HepG2 (cell line): ENCODE results near the gene SLC50A1. TPM values are rescaled to one million over a fixed set of nuclear protein-coding genes. Genes with fewer than 3 reads are reported as not detected.

ENCODE experiments used
- ADNP ChIP-seq: sonication (generic); formaldehyde crosslinking; IDR thresholded peaks from 2 replicates; pipeline ENCODE4 v1.4.0; 2020; ENCODE audit warnings: missing genetic modification reagents
- ARID2 ChIP-seq: sonication (generic); formaldehyde crosslinking; IDR thresholded peaks from 2 replicates; pipeline ENCODE4 v1.8.1; 2022; ENCODE audit warnings: mild to moderate bottlenecking, missing genetic modification reagents, borderline replicate concordance
- FOXC1 ChIP-seq: sonication (generic); formaldehyde crosslinking; IDR thresholded peaks from 2 replicates; pipeline ENCODE4 v1.8.0; 2022; ENCODE audit warnings: mild to moderate bottlenecking, missing genetic modification reagents, borderline replicate concordance
- HNRNPK ChIP-seq: fragments of 200-400 bp; formaldehyde crosslinking; IDR thresholded peaks from 2 replicates; pipeline ENCODE4 v1.6.1; 2018; ENCODE audit warnings: low read length, low read depth, moderate library complexity, mild to moderate bottlenecking; ENCODE audit not compliant: poor library complexity, severe bottlenecking
- KDM2A ChIP-seq: sonication (generic); formaldehyde crosslinking; IDR thresholded peaks from 2 replicates; pipeline ENCODE4 v1.4.0; 2020; ENCODE audit warnings: low read depth, missing genetic modification reagents, borderline replicate concordance
- MEIS1 ChIP-seq: sonication (generic); formaldehyde crosslinking; IDR thresholded peaks from 2 replicates; pipeline ENCODE4 v1.9.0; 2021; ENCODE audit warnings: mild to moderate bottlenecking, missing genetic modification reagents, moderate library complexity, borderline replicate concordance
- NRL ChIP-seq: sonication (generic); formaldehyde crosslinking; IDR thresholded peaks from 2 replicates; pipeline ENCODE4 v1.5.0; 2020; ENCODE audit warnings: missing genetic modification reagents, mild to moderate bottlenecking, moderate library complexity, borderline replicate concordance
- PTBP1 ChIP-seq: fragments of 200-400 bp; formaldehyde crosslinking; IDR thresholded peaks from 2 replicates; pipeline ENCODE4 v1.6.1; 2018; ENCODE audit warnings: low read length, low read depth; ENCODE audit not compliant: poor library complexity, severe bottlenecking
- RFX3 ChIP-seq: IDR thresholded peaks from 2 replicates; pipeline ENCODE4 v1.6.1; 2016; ENCODE audit warnings: missing biosample characterization, missing genetic modification reagents
- SKI ChIP-seq: fragments of 450-650 bp; IDR thresholded peaks from one replicate; pipeline ENCODE4 v1.6.1; 2018; ENCODE audit warnings: mild to moderate bottlenecking; ENCODE audit not compliant: partially characterized antibody
- SNAPC2 ChIP-seq: sonication (generic); formaldehyde crosslinking; IDR thresholded peaks from 2 replicates; pipeline ENCODE4 v1.8.1; 2022; ENCODE audit warnings: mild to moderate bottlenecking, missing genetic modification reagents
- STAT5B ChIP-seq: sonication (generic); formaldehyde crosslinking; IDR thresholded peaks from 2 replicates; pipeline ENCODE4 v1.4.0; 2020; ENCODE audit warnings: missing genetic modification reagents
- SYNCRIP ChIP-seq: fragments of 200-400 bp; formaldehyde crosslinking; IDR thresholded peaks from 2 replicates; pipeline ENCODE4 v1.6.1; 2018; ENCODE audit warnings: mild to moderate bottlenecking, low read depth, low read length; ENCODE audit not compliant: insufficient read depth
- ZMAT5 ChIP-seq: sonication (generic); formaldehyde crosslinking; IDR thresholded peaks from 2 replicates; pipeline ENCODE4 v1.5.0; 2020; ENCODE audit warnings: mild to moderate bottlenecking, low read depth, missing genetic modification reagents, borderline replicate concordance
- ZNF136 ChIP-seq: sonication (generic); formaldehyde crosslinking; IDR thresholded peaks from 2 replicates; pipeline ENCODE4 v1.8.1; 2022; ENCODE audit warnings: low read depth, mild to moderate bottlenecking, moderate library complexity, missing genetic modification reagents
- ZNF343 ChIP-seq: sonication (generic); formaldehyde crosslinking; IDR thresholded peaks from 2 replicates; pipeline ENCODE4 v1.4.0; 2020; ENCODE audit warnings: mild to moderate bottlenecking, missing genetic modification reagents
- ZNF446 ChIP-seq: sonication (generic); formaldehyde crosslinking; IDR thresholded peaks from 2 replicates; pipeline ENCODE4 v1.5.0; 2020; ENCODE audit warnings: mild to moderate bottlenecking, missing genetic modification reagents
- ZNF567 ChIP-seq: sonication (generic); formaldehyde crosslinking; IDR thresholded peaks from 2 replicates; pipeline ENCODE4 v1.8.1; 2023; ENCODE audit warnings: mild to moderate bottlenecking, missing genetic modification reagents, borderline replicate concordance
- ZNF609 ChIP-seq: sonication (generic); formaldehyde crosslinking; IDR thresholded peaks from 2 replicates; pipeline ENCODE4 v1.4.0; 2020; ENCODE audit warnings: mild to moderate bottlenecking, missing genetic modification reagents, borderline replicate concordance
- ZNF780A ChIP-seq: sonication (generic); formaldehyde crosslinking; IDR thresholded peaks from 2 replicates; pipeline ENCODE4 v1.8.0; 2022; ENCODE audit warnings: mild to moderate bottlenecking, missing genetic modification reagents, moderate library complexity
- ZSCAN29 ChIP-seq: sonication (generic); formaldehyde crosslinking; conservative IDR thresholded peaks from 2 replicates; pipeline ENCODE4 v1.4.0; 2020; ENCODE audit warnings: mild to moderate bottlenecking, missing genetic modification reagents
- polyA plus RNA-seq, 8 experiments: library from polyadenylated mRNA; depleted of rRNA in 3 of 8; stranded (reverse) in 7 of 8; unstranded in 1 of 8; fragments of >200 nt; fragmentation: Illumina TruSeq in 4 of 8; extraction: Trizol in 4 of 8; gene quantifications; 2 replicates each; pipeline versions ENCODE4 v1.2.1 to v1.2.3, GENCODE V29; 2011 to 2016; ENCODE audit warnings: low read depth in 4 of 8, missing spikeins in 1 of 8, mixed read lengths in 1 of 8; ENCODE audit not compliant: insufficient read depth in 1 of 8
- total RNA-seq, 5 experiments: library from RNA; depleted of rRNA; stranded (reverse); fragments of >200 nt; fragmentation: Illumina TruSeq; extraction: Trizol; gene quantifications; 2 replicates each; pipeline ENCODE4 v1.2.3, GENCODE V29; 2016; ENCODE audit warnings: low read depth in 1 of 5
- TF ChIP-seq, protein P1 (sequence below): sonication (generic); formaldehyde crosslinking; IDR thresholded peaks from 2 replicates; pipeline ENCODE4 v1.5.0; 2020; ENCODE audit warnings: mild to moderate bottlenecking, missing genetic modification reagents

Gene SLC50A1
- total and polyA plus RNA-seq, 2 of the 13 experiments (the other 11 are each of a cell fraction or from before 2014, with no cell fraction given), result 22.5 to 46.8 TPM

GRCh38 chr1:155126556-155127104 lies 9.0 kb upstream of the SLC50A1 start (continued):
- TF ChIP-seq, protein P1, sequence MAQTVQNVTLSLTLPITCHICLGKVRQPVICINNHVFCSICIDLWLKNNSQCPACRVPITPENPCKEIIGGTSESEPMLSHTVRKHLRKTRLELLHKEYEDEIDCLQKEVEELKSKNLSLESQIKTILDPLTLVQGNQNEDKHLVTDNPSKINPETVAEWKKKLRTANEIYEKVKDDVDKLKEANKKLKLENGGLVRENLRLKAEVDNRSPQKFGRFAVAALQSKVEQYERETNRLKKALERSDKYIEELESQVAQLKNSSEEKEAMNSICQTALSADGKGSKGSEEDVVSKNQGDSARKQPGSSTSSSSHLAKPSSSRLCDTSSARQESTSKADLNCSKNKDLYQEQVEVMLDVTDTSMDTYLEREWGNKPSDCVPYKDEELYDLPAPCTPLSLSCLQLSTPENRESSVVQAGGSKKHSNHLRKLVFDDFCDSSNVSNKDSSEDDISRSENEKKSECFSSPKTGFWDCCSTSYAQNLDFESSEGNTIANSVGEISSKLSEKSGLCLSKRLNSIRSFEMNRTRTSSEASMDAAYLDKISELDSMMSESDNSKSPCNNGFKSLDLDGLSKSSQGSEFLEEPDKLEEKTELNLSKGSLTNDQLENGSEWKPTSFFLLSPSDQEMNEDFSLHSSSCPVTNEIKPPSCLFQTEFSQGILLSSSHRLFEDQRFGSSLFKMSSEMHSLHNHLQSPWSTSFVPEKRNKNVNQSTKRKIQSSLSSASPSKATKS, result no peak
- TF ChIP-seq ZNF136 (CRISPR knock-in tag), result no peak
- TF ChIP-seq NRL, result no peak
- TF ChIP-seq PTBP1, result peak; percentile 52
- TF ChIP-seq ZSCAN29 (CRISPR knock-in tag), result no peak
- TF ChIP-seq SKI, result peak; percentile 38
- TF ChIP-seq MEIS1 (CRISPR knock-in tag), result no peak
- TF ChIP-seq ZNF343 (CRISPR knock-in tag), result no peak
- TF ChIP-seq SNAPC2 (CRISPR knock-in tag), result peak; percentile 87; the same call in 1 of the 2 replicates
- 0 out of 2 replicates have a peak, but pooled peaks have one; percentile 5 for TF ChIP-seq ZMAT5 (CRISPR knock-in tag)
- no peak for TF ChIP-seq ZNF609 (CRISPR knock-in tag)
- TF ChIP-seq ZNF446, result peak; percentile 72; the same call in 1 of the 2 replicates
- TF ChIP-seq ADNP (CRISPR knock-in tag), result no peak
- TF ChIP-seq RFX3, result no peak
- no peak for TF ChIP-seq ARID2 (CRISPR knock-in tag)
- peak; percentile 39 for TF ChIP-seq HNRNPK
- no peak for TF ChIP-seq STAT5B
- TF ChIP-seq ZNF780A (CRISPR knock-in tag), result no peak
- no peak for TF ChIP-seq KDM2A (CRISPR knock-in tag)
- TF ChIP-seq ZNF567 (CRISPR knock-in tag), result no peak
- TF ChIP-seq SYNCRIP, result no peak
- TF ChIP-seq FOXC1, result no peak; the same call in 1 of the 2 replicates
